Glutamatergic neuron (in vitro differentiated cells): ENCODE data around the gene GAL3ST1. TPM values are rescaled to one million over a fixed set of nuclear protein-coding genes. Genes with fewer than 3 reads are reported as not detected.

ENCODE experiments used
- DNase-seq: peaks from one replicate; pipeline ENCODE4 v3.0.0; 2022
- H3K27ac Mint-ChIP-seq: one replicate; pipeline ENCODE4 v1.8.0; 2020; ENCODE audit warnings: mild to moderate bottlenecking, mixed read lengths, inconsistent platforms; ENCODE audit not compliant: unreplicated experiment
- H3K27me3 Mint-ChIP-seq: one replicate; pipeline ENCODE4 v1.8.0; 2020; ENCODE audit warnings: mild to moderate bottlenecking, moderate library complexity, mixed read lengths, inconsistent platforms; ENCODE audit not compliant: unreplicated experiment
- H3K36me3 Mint-ChIP-seq: one replicate; pipeline ENCODE4 v1.8.0; 2020; ENCODE audit warnings: mild to moderate bottlenecking, mixed read lengths, inconsistent platforms; ENCODE audit not compliant: unreplicated experiment
- H3K4me1 Mint-ChIP-seq: one replicate; pipeline ENCODE4 v1.8.0; 2020; ENCODE audit warnings: mild to moderate bottlenecking, low read depth, mixed read lengths, inconsistent platforms; ENCODE audit not compliant: unreplicated experiment
- H3K4me3 Mint-ChIP-seq: one replicate; pipeline ENCODE4 v1.8.0; 2020; ENCODE audit warnings: mild to moderate bottlenecking, mixed read lengths, inconsistent platforms; ENCODE audit not compliant: unreplicated experiment
- H3K9me3 Mint-ChIP-seq: one replicate; pipeline ENCODE4 v1.8.0; 2020; ENCODE audit warnings: mild to moderate bottlenecking, moderate library complexity, mixed read lengths, inconsistent platforms; ENCODE audit not compliant: unreplicated experiment
- total RNA-seq: library from RNA; stranded (reverse); fragmentation: NEBNext Ultra II Directional; extraction: Animal tissue kit (Norgen Biotek cat#: 25700); gene quantifications from one replicate; pipeline ENCODE4 v1.2.1, GENCODE V29; 2021; ENCODE audit not compliant: unreplicated experiment
- TF ChIP-seq, protein P1 (sequence below): fragments of 200-600 bp; sonication (generic); IDR thresholded peaks from one replicate; pipeline ENCODE4 v1.5.0; 2021; ENCODE audit not compliant: partially characterized antibody, unreplicated experiment

The GAL3ST1 gene
- total RNA-seq, 1 donor from 2014 or later, result 1.8 TPM

DNA sequence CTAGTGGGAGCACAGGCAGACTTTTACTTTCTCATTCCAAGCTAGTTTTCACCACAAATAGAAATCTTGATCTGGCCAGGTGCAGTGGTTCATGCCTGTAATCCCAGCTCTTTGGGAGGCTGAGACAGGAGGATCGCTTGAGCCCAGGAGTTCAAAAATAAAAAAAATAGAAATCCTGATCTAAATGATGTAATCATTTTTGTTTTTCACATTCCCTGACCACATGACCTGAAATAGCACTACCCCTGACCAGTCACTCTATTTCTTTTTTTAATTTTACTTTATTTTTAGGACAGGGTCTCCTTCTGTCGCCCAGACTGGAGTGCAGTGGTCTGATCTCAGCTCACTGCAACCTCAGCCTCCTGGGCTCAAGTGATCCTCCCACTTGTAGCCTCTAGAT lies 30.3 kb upstream of the GAL3ST1 start:
- peaks cover 2% of the 10 kb centered on the region for H3K27me3 Mint-ChIP-seq
- H3K9me3 Mint-ChIP-seq, result peaks cover 5% of the 10 kb centered on the region
- no peak for DNase-seq
- H3K4me3 Mint-ChIP-seq, result no peak overlapping the region
- H3K27ac Mint-ChIP-seq, result no peak overlapping the region
- H3K36me3 Mint-ChIP-seq, result no peaks in the 10 kb centered on the region
- peaks cover 8% of the 10 kb centered on the region for H3K4me1 Mint-ChIP-seq
- TF ChIP-seq, protein P1, sequence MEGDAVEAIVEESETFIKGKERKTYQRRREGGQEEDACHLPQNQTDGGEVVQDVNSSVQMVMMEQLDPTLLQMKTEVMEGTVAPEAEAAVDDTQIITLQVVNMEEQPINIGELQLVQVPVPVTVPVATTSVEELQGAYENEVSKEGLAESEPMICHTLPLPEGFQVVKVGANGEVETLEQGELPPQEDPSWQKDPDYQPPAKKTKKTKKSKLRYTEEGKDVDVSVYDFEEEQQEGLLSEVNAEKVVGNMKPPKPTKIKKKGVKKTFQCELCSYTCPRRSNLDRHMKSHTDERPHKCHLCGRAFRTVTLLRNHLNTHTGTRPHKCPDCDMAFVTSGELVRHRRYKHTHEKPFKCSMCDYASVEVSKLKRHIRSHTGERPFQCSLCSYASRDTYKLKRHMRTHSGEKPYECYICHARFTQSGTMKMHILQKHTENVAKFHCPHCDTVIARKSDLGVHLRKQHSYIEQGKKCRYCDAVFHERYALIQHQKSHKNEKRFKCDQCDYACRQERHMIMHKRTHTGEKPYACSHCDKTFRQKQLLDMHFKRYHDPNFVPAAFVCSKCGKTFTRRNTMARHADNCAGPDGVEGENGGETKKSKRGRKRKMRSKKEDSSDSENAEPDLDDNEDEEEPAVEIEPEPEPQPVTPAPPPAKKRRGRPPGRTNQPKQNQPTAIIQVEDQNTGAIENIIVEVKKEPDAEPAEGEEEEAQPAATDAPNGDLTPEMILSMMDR, result no peak

DNA sequence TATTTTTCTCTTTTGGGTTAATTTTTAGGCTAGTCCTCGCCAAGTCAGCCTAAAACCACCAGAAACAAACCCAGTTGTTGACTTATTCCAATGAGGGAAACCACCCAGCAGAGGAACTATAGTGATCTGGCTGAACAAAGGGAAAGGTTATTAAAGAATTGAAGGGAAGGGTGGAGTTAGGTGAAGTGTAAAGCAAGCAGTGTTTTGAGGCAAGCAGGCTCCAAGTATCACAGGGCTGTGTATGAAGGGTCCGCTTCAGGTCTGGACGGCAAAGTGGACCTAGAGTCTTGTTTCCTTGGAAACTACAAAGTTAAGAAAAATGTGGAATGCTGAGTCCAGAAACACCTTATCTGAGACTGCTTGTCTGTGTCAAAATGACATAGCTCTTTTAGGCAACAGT lies 29.3 kb upstream of the GAL3ST1 start:
- Mint-ChIP-seq H3K36me3 (no peaks in the 10 kb centered on the region), H3K9me3 (peaks cover 5% of the 10 kb centered on the region), H3K4me1 (peaks cover 8% of the 10 kb centered on the region), H3K27ac (no peak overlapping the region), H3K27me3 (peaks cover 2% of the 10 kb centered on the region), H3K4me3 (no peak overlapping the region)
- no peak for DNase-seq
- TF ChIP-seq, protein P1, result no peak

DNA sequence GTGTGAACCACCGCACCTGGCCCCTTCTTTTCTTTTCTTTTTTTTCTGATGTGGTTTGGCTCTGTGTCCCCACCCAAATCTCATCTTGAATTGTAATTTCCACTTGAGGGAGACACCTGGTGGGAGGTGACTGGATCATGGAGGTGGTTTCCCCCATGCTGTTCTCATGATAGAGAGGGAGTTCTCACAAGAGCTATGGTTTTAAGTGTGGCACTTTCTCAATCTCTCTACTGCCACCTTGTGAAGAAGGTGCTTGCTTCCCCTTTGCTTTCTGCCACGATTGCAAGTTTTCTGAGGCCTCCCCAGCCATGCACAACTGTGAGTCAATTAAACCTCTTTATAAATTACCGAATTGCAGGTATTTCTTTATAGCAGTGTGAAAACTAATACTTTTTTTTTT lies 27.6 kb upstream of the GAL3ST1 start:
- no peak for DNase-seq
- TF ChIP-seq, protein P1, result no peak
- no peak overlapping the region for H3K4me3 Mint-ChIP-seq

DNA sequence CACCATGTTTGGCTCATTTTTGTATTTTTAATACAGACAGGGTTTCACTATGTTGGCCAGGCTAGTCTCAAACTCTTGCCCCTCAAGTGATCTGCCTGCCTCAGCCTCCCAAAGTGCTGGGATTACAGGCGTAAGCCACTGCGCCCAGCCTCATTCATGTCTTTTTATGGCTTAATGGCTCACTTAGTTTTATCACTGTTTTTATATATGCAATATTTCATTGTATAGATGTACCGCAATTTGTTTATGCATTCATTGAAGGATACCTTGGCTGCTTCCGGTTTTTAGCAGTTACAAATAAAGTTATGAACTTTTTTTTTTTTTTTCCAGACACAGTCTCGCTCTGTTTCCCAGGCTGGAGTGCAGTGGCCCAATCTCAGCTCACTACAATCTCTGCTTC lies 27.0 kb upstream of the GAL3ST1 start:
- Mint-ChIP-seq H3K4me3 (no peak overlapping the region), H3K4me1 (no peaks in the 10 kb centered on the region), H3K9me3 (peaks cover 2% of the 10 kb centered on the region), H3K27me3 (peaks cover 2% of the 10 kb centered on the region), H3K27ac (no peak overlapping the region), H3K36me3 (no peaks in the 10 kb centered on the region)
- DNase-seq, result no peak
- TF ChIP-seq, protein P1, result no peak

More for the DNA sequence above, 27.6 kb upstream of the GAL3ST1 start:
- Mint-ChIP-seq H3K27me3 (peaks cover 2% of the 10 kb centered on the region), H3K4me1 (peaks cover 1% of the 10 kb centered on the region), H3K27ac (no peak overlapping the region), H3K36me3 (no peaks in the 10 kb centered on the region), H3K9me3 (peaks cover 2% of the 10 kb centered on the region)

DNA sequence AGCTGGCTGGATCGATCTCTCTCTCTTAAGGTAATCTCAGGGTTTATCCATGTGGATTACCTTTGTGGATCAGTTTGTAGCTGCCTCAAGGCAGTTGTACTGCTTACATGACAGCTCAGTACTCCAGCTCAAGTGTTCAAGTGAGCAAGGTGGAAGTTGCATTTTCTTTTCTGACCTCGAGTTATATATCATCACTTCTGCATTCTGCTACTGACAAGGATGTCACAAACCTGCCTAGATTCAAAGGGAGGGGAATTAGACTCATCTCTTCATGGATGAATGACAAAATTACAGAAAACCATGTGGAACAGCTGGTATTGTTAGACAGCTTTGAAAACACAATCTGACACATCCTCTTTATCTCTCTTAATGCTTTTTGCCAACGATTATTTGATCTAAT lies 26.5 kb upstream of the GAL3ST1 start:
- H3K4me1 Mint-ChIP-seq, result no peaks in the 10 kb centered on the region
- H3K27me3 Mint-ChIP-seq, result peaks cover 2% of the 10 kb centered on the region
- no peak for DNase-seq
- H3K9me3 Mint-ChIP-seq, result peaks cover 2% of the 10 kb centered on the region
- no peak overlapping the region for H3K27ac Mint-ChIP-seq
- no peaks in the 10 kb centered on the region for H3K36me3 Mint-ChIP-seq
- TF ChIP-seq, protein P1, result no peak
- H3K4me3 Mint-ChIP-seq, result no peak overlapping the region
